ENCODE measurements around the gene LUZP2.

- TF ChIP-seq CTCF (IDR thresholded peaks at IDR 0.05; ENCODE audit: low read depth, low read length, missing input control) = no peak
- no peak for TF ChIP-seq JUND (IDR thresholded peaks at IDR 0.05)
- TF ChIP-seq TAF1 (conservative IDR thresholded peaks at IDR 0.05) = no peak
- TF ChIP-seq YY1 (IDR thresholded peaks at IDR 0.05) = no peak
- no peak for TF ChIP-seq GABPA (IDR thresholded peaks at IDR 0.05 in 1 of 2, conservative IDR thresholded peaks at IDR 0.05 in 1 of 2)
- no peak for TF ChIP-seq REST (IDR thresholded peaks at IDR 0.05)
- TF ChIP-seq EGR1 (IDR thresholded peaks at IDR 0.05; ENCODE audit: low read depth in 2 of 2) = no peak
- no peak for TF ChIP-seq ZBTB33 (IDR thresholded peaks at IDR 0.05)
- no peak for TF ChIP-seq MAX (IDR thresholded peaks at IDR 0.05)
- TF ChIP-seq ATF3 (IDR thresholded peaks at IDR 0.05) = no peak
- TF ChIP-seq RAD21 (IDR thresholded peaks at IDR 0.05) = no peak
- no peak for TF ChIP-seq SP1 (IDR thresholded peaks at IDR 0.05)
Observed at GRCh38 chr11:24645563-24645962, 148.7 kb downstream of the LUZP2 start.

All from liver (tissue), 3 donors.